GM04504 (cell line): ENCODE results near the gene IL5.

ENCODE experiments used
- DNase-seq: peaks from one replicate; pipeline ENCODE4 v3.0.0-alpha.2; 2012; ENCODE audit warnings: low read depth

IL5 gene

GRCh38 chr5:132498686-132499271 lies 44.5 kb downstream of the IL5 start:
- no peak for DNase-seq

- peak; percentile 35 for DNase-seq
Measured at GRCh38 chr5:132498152-132498551, 45.2 kb downstream of the IL5 start.

GRCh38 chr5:132497488-132497997 lies 45.8 kb downstream of the IL5 start:
- peak; percentile 90 for DNase-seq

- DNase-seq = peak; percentile 75
Measured at GRCh38 chr5:132496631-132497487, 46.5 kb downstream of the IL5 start.

- peak; percentile 80 for DNase-seq
Measured at GRCh38 chr5:132496191-132496630, 47.1 kb downstream of the IL5 start.

GRCh38 chr5:132495667-132496190 lies 47.6 kb downstream of the IL5 start:
- peak; percentile 83 for DNase-seq

GRCh38 chr5:132493821-132494220 lies 49.5 kb downstream of the IL5 start:
- DNase-seq = no peak

- DNase-seq = no peak
Measured at GRCh38 chr5:132493241-132493640, 50.1 kb downstream of the IL5 start.

- DNase-seq = no peak
Measured at GRCh38 chr5:132492386-132493125, 50.8 kb downstream of the IL5 start.
